Smooth muscle cell (in vitro differentiated cells): ENCODE data around the gene SCGN. TPM values are rescaled to one million over a fixed set of nuclear protein-coding genes. Genes with fewer than 3 reads are reported as not detected.

ENCODE experiments used
- DNase-seq: peaks from one replicate; lab custom pipeline; 2025; ENCODE audit not compliant: unreplicated experiment; lab: John Stamatoyannopoulos, UW
- H2AFZ ChIP-seq: fragments of 200-600 bp; sonication (generic); 2 replicates; pipeline ENCODE4 v1.6.0; 2016; ENCODE audit warnings: antibody characterized with exemption, low read depth, mild to moderate bottlenecking
- H3F3A ChIP-seq: fragments of 200-600 bp; sonication (generic); 2 replicates; pipeline ENCODE4 v1.6.0; 2017; ENCODE audit warnings: antibody characterized with exemption, low read depth
- H3K27ac ChIP-seq: fragments of 200-600 bp; sonication (generic); 2 replicates; pipeline ENCODE4 v1.5.1; 2016; ENCODE audit warnings: low read depth, mild to moderate bottlenecking
- H3K27me3 ChIP-seq: fragments of 200-600 bp; sonication (generic); 2 replicates; pipeline ENCODE4 v1.6.1; 2016; ENCODE audit warnings: low read depth, mild to moderate bottlenecking
- H3K36me3 ChIP-seq: fragments of 200-600 bp; sonication (generic); 2 replicates; pipeline ENCODE4 v1.5.1; 2016; ENCODE audit warnings: low read depth
- H3K4me1 ChIP-seq: fragments of 200-600 bp; sonication (generic); 2 replicates; pipeline ENCODE4 v1.5.1; 2016; ENCODE audit warnings: low read depth
- H3K4me2 ChIP-seq: fragments of 200-600 bp; sonication (generic); 2 replicates; pipeline ENCODE4 v1.6.0; 2016; ENCODE audit warnings: mild to moderate bottlenecking
- H3K4me3 ChIP-seq: fragments of 200-600 bp; sonication (generic); 2 replicates; pipeline ENCODE4 v1.5.1; 2016; ENCODE audit warnings: mild to moderate bottlenecking
- H3K79me2 ChIP-seq: fragments of 200-600 bp; sonication (generic); 2 replicates; pipeline ENCODE4 v1.6.0; 2016; ENCODE audit warnings: low read depth, mild to moderate bottlenecking
- H3K9ac ChIP-seq: fragments of 200-600 bp; sonication (generic); 2 replicates; pipeline ENCODE4 v1.6.0; 2016; ENCODE audit warnings: low read depth
- H3K9me3 ChIP-seq: fragments of 200-600 bp; sonication (generic); replicated peaks from 2 replicates; pipeline ENCODE4 v1.5.1; 2016; ENCODE audit warnings: low read depth
- H4K20me1 ChIP-seq: fragments of 200-600 bp; sonication (generic); 2 replicates; pipeline ENCODE4 v1.6.0; 2016; ENCODE audit warnings: low read depth
- WGBS: methylation state at CpG from one replicate; pipeline ENCODE4 v1.1.7; 2016; ENCODE audit warnings: low lambda C conversion rate; 5-methylcytosine and 5-hydroxymethylcytosine counted together
- polyA plus RNA-seq: library from polyadenylated mRNA; unstranded; fragments of >200 nt; fragmentation: Nextera tagmentation; extraction: Ambion mirVana; gene quantifications from 2 replicates; pipeline ENCODE4 v1.2.1, GENCODE V29; 2016
- total RNA-seq: library from RNA; depleted of rRNA; stranded (reverse); fragments of >200 nt; gene quantifications from 2 replicates; pipeline ENCODE4 v1.2.3, GENCODE V29; 2014
- TF ChIP-seq, protein P1 (sequence below): fragments of 200-600 bp; sonication (generic); IDR thresholded peaks from 2 replicates; pipeline ENCODE4 v1.5.1; 2017; ENCODE audit warnings: borderline replicate concordance, mild to moderate bottlenecking, antibody characterized with exemption; ENCODE audit not compliant: insufficient read depth, poor library complexity, severe bottlenecking

SCGN gene
- total and polyA plus RNA-seq, 2 experiments from 2014 or later = not detected

DNA sequence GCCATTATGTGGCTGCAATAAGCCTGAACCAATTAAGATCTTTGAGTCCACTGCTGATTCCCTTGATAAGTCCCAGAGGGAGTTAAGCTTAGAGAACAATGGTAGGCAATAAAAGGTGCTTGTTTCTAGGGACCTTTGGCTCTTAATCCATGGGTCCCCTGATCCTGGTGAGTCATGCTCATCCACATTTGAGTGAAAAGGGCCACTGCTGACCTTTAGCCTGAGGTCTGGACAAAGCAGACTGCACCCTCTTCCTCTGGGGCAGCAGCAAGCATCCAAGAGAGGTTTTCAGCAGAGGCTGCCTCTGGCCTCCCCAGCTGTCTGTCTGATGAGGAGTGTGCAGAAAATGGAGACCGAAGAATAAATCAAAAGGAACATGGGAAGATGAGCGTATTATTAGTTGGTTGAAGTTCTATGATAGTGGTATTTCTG lies 16.1 kb upstream of the SCGN start:
- no peaks in the 10 kb centered on the region for H3K9me3 ChIP-seq
- H3K4me1 ChIP-seq = peaks cover 13% of the 10 kb centered on the region
- TF ChIP-seq, protein P1, sequence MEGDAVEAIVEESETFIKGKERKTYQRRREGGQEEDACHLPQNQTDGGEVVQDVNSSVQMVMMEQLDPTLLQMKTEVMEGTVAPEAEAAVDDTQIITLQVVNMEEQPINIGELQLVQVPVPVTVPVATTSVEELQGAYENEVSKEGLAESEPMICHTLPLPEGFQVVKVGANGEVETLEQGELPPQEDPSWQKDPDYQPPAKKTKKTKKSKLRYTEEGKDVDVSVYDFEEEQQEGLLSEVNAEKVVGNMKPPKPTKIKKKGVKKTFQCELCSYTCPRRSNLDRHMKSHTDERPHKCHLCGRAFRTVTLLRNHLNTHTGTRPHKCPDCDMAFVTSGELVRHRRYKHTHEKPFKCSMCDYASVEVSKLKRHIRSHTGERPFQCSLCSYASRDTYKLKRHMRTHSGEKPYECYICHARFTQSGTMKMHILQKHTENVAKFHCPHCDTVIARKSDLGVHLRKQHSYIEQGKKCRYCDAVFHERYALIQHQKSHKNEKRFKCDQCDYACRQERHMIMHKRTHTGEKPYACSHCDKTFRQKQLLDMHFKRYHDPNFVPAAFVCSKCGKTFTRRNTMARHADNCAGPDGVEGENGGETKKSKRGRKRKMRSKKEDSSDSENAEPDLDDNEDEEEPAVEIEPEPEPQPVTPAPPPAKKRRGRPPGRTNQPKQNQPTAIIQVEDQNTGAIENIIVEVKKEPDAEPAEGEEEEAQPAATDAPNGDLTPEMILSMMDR = no peak
- no peaks in the 10 kb centered on the region for H3K36me3 ChIP-seq
- H3K4me3 ChIP-seq = no peak overlapping the region
- no peaks in the 10 kb centered on the region for H3K79me2 ChIP-seq
- H3K4me2 ChIP-seq = no peak overlapping the region
- no peak for DNase-seq
- peaks cover 13% of the 10 kb centered on the region for H3K27me3 ChIP-seq
- no peak overlapping the region for H3K9ac ChIP-seq
- H2AFZ ChIP-seq = no peak overlapping the region
- H3F3A ChIP-seq = no peaks in the 10 kb centered on the region
- WGBS = 95% methylated on average over 2 of the region's 2 CpGs
- no peaks in the 10 kb centered on the region for H4K20me1 ChIP-seq
- no peak overlapping the region for H3K27ac ChIP-seq

GRCh38 chr6:25637211-25637610 lies 14.8 kb upstream of the SCGN start:
- TF ChIP-seq, protein P1 = no peak
- Histone ChIP-seq H3K27ac (no peak overlapping the region), H3K4me2 (no peak overlapping the region), H2AFZ (no peak overlapping the region), H3K9ac (no peak overlapping the region), H3K36me3 (no peaks in the 10 kb centered on the region), H3K27me3 (peaks cover 20% of the 10 kb centered on the region), H3K79me2 (no peaks in the 10 kb centered on the region), H3K9me3 (no peaks in the 10 kb centered on the region), H3K4me3 (no peak overlapping the region), H3K4me1 (peaks cover 13% of the 10 kb centered on the region), H4K20me1 (no peaks in the 10 kb centered on the region), H3F3A (no peaks in the 10 kb centered on the region)
- DNase-seq = no peak
- WGBS = 92% methylated on average over 1 of the region's 1 CpG

- H3K27me3 ChIP-seq = peaks cover 28% of the 10 kb centered on the region
- 73% methylated on average over 4 of the region's 4 CpGs for WGBS
- no peaks in the 10 kb centered on the region for H3K79me2 ChIP-seq
- no peaks in the 10 kb centered on the region for H3F3A ChIP-seq
- H3K27ac ChIP-seq = no peak overlapping the region
- no peak overlapping the region for H3K4me3 ChIP-seq
- TF ChIP-seq, protein P1 = no peak
- H3K4me2 ChIP-seq = no peak overlapping the region
- H4K20me1 ChIP-seq = no peaks in the 10 kb centered on the region
- no peak overlapping the region for H3K9ac ChIP-seq
- no peaks in the 10 kb centered on the region for H3K36me3 ChIP-seq
- peaks cover 13% of the 10 kb centered on the region for H3K4me1 ChIP-seq
- no peak overlapping the region for H2AFZ ChIP-seq
- no peak for DNase-seq
- no peaks in the 10 kb centered on the region for H3K9me3 ChIP-seq
Measured at GRCh38 chr6:25637960-25638434, 14.0 kb upstream of the SCGN start.

DNA sequence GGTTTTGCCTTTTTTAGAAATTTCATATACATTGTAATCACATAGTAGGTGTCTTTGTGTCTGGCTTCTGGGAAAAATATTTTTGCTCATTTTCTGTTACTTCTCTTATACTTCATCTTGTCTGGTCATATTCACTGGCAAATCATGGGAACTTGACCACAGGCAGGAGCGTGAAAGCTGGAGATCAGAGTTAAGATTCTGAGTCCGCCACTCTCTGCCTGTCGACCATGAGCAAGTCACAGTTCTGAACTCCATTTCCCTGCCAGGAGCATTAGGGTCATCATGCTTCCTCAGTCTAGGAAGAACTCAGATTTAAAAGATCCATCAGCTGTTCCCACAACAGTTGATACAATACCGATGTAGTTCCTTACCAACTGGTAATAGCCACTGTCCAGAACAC lies 12.4 kb upstream of the SCGN start:
- DNase-seq = no peak

More for the DNA sequence above, 12.4 kb upstream of the SCGN start:
- Histone ChIP-seq H3F3A (no peaks in the 10 kb centered on the region), H2AFZ (no peak overlapping the region), H4K20me1 (no peaks in the 10 kb centered on the region), H3K79me2 (no peaks in the 10 kb centered on the region), H3K4me3 (no peak overlapping the region), H3K9ac (no peak overlapping the region), H3K27me3 (peaks cover 44% of the 10 kb centered on the region), H3K9me3 (no peaks in the 10 kb centered on the region), H3K4me2 (no peak overlapping the region), H3K36me3 (no peaks in the 10 kb centered on the region), H3K27ac (no peak overlapping the region), H3K4me1 (peaks cover 13% of the 10 kb centered on the region)
- 88% methylated on average over 4 of the region's 4 CpGs for WGBS
- TF ChIP-seq, protein P1 = no peak
